SK-N-SH (cell line): ENCODE data around the gene SRBD1. TPM values are rescaled to one million over a fixed set of nuclear protein-coding genes. Genes with fewer than 3 reads are reported as not detected.
A peak's percentile ranks its signal among the peaks of the same experiment; 100 is the strongest.

ENCODE experiments used
- CTCF ChIA-PET: fragments of 300-600, 350-600 bp; formaldehyde crosslinking; extraction: SDS; loops from one replicate; lab custom pipeline; 2021; lab: Yijun Ruan, JAX
- POLR2A ChIA-PET: fragments of 350-600 bp; sonication (Branson Sonifier 250); formaldehyde crosslinking; extraction: SDS; loops from one replicate; lab custom pipeline; 2020; ENCODE audit warnings: antibody characterized with exemption, inconsistent platforms; lab: Yijun Ruan, JAX
- DNase-seq: peaks from one replicate; pipeline ENCODE4 v3.0.0; 2012
- H2AFZ ChIP-seq: fragments of 200-600 bp; sonication (generic); 2 replicates; pipeline ENCODE4 v1.8.1; 2016; ENCODE audit warnings: antibody characterized with exemption, mild to moderate bottlenecking, low read depth
- H3F3A ChIP-seq: fragments of 200-600 bp; sonication (generic); replicated peaks from 2 replicates; pipeline ENCODE3; 2016; ENCODE audit warnings: antibody characterized with exemption, mild to moderate bottlenecking; ENCODE audit not compliant: insufficient read depth
- H3K27ac ChIP-seq, 2 experiments: fragments of 200-500 bp in 1 of 2; fragments of 200-600 bp in 1 of 2; sonication (Bioruptor generic) in 1 of 2; sonication (generic), shearing (Covaris generic) in 1 of 2; 2 replicates each; pipeline versions ENCODE4 v1.5.1 to v1.6.1; 2014 to 2016; ENCODE audit warnings: low read depth in 2 of 2, inconsistent platforms in 1 of 2, low read length in 1 of 2, mild to moderate bottlenecking in 1 of 2, mixed read lengths in 1 of 2
- H3K27me3 ChIP-seq: fragments of 200-600 bp; sonication (generic), shearing (Covaris generic); 2 replicates; pipeline ENCODE4 v1.6.1; 2016; ENCODE audit warnings: mixed run types; ENCODE audit not compliant: insufficient read depth
- H3K36me3 ChIP-seq, 2 experiments: fragments of 200-500 bp in 1 of 2; fragments of 200-600 bp in 1 of 2; sonication (Bioruptor generic) in 1 of 2; sonication (generic) in 1 of 2; replicated peaks in 1 of 2; 2 replicates each; pipeline versions ENCODE3 to v1.5.1; 2014 to 2016; ENCODE audit warnings: low read length in 1 of 2, mild to moderate bottlenecking in 1 of 2; ENCODE audit not compliant: insufficient read depth in 2 of 2, control insufficient read depth in 1 of 2
- H3K4me1 ChIP-seq, 2 experiments: fragments of 200-500 bp in 1 of 2; fragments of 200-600 bp in 1 of 2; sonication (Bioruptor generic) in 1 of 2; sonication (generic), shearing (Covaris generic) in 1 of 2; 2 replicates each; pipeline versions ENCODE4 v1.5.1 to v1.6.1; 2014 to 2016; ENCODE audit warnings: low read depth in 1 of 2, low read length in 1 of 2, mixed run types in 1 of 2; ENCODE audit not compliant: insufficient read depth in 2 of 2, control insufficient read depth in 1 of 2
- H3K4me2 ChIP-seq: fragments of 200-600 bp; sonication (generic), shearing (Covaris generic); 2 replicates; pipeline ENCODE4 v1.6.1; 2017; ENCODE audit warnings: mixed run types
- H3K4me3 ChIP-seq, 2 experiments: fragments of 200-500 bp in 1 of 2; fragments of 200-600 bp in 1 of 2; sonication (Bioruptor generic) in 1 of 2; sonication (generic), shearing (Covaris generic) in 1 of 2; 2 replicates each; pipeline versions ENCODE4 v1.5.1 to v1.8.1; 2014 to 2016; ENCODE audit warnings: low read depth in 2 of 2, inconsistent platforms in 1 of 2, low read length in 1 of 2, mild to moderate bottlenecking in 1 of 2, mixed read lengths in 1 of 2, moderate library complexity in 1 of 2
- H3K79me2 ChIP-seq: fragments of 200-600 bp; sonication (generic); 2 replicates; pipeline ENCODE4 v1.8.1; 2017; ENCODE audit warnings: mild to moderate bottlenecking; ENCODE audit not compliant: insufficient read depth
- H3K9ac ChIP-seq: fragments of 200-600 bp; sonication (generic); 2 replicates; pipeline ENCODE4 v1.6.1; 2017; ENCODE audit warnings: mixed run types
- H3K9me2 ChIP-seq: fragments of 200-600 bp; sonication (generic); 2 replicates; pipeline ENCODE4 v1.6.1; 2017; ENCODE audit warnings: mixed run types
- H3K9me3 ChIP-seq: fragments of 200-600 bp; sonication (generic); 2 replicates; pipeline ENCODE4 v1.6.1; 2017; ENCODE audit warnings: mixed run types, mild to moderate bottlenecking, moderate library complexity
- H4K20me1 ChIP-seq: fragments of 200-600 bp; sonication (generic); 2 replicates; pipeline ENCODE4 v1.6.1; 2017; ENCODE audit warnings: mild to moderate bottlenecking, mixed run types; ENCODE audit not compliant: insufficient read depth
- CHD2 ChIP-seq: fragments of 150-350 bp; IDR thresholded peaks from 2 replicates; pipeline ENCODE4 v1.6.1; 2018; ENCODE audit warnings: low read length; ENCODE audit not compliant: partially characterized antibody
- EZH2phosphoT487 ChIP-seq: fragments of 200-600 bp; sonication (generic); IDR thresholded peaks from 2 replicates; pipeline ENCODE4 v1.6.1; 2017; ENCODE audit warnings: low read depth, mixed run types, mild to moderate bottlenecking, antibody characterized with exemption, moderate library complexity, borderline replicate concordance
- JUND ChIP-seq: IDR thresholded peaks from 2 replicates; pipeline ENCODE4 v1.4.0; 2012
- TCF12 ChIP-seq: IDR thresholded peaks from 2 replicates; pipeline ENCODE4 v1.4.0; 2012
- WGBS: methylation state at CpG from one replicate; pipeline ENCODE4 v1.1.6; 2017; ENCODE audit warnings: low lambda C conversion rate; 5-methylcytosine and 5-hydroxymethylcytosine counted together
- polyA plus RNA-seq, 3 experiments: library from polyadenylated mRNA; depleted of rRNA; stranded (reverse); fragments of >200 nt; gene quantifications; 2 replicates each; pipeline ENCODE4 v1.2.3, GENCODE V29; 2012
- TF ChIP-seq, protein P1 (sequence below): IDR thresholded peaks from 2 replicates; pipeline ENCODE4 v1.4.0; 2012; ENCODE audit warnings: low read depth, borderline replicate concordance
- TF ChIP-seq, protein P2 (sequence below): IDR thresholded peaks from 2 replicates; pipeline ENCODE4 v1.6.1; 2012; ENCODE audit warnings: mild to moderate bottlenecking, low read depth, low read length, moderate library complexity
- TF ChIP-seq, protein P3 (sequence below): IDR thresholded peaks from 2 replicates; pipeline ENCODE4 v1.4.0; 2012; ENCODE audit warnings: low read depth

The SRBD1 gene
- polyA plus RNA-seq, 1 of the 3 experiments (the other 2 are of a cell fraction), result 3.2 TPM

DNA sequence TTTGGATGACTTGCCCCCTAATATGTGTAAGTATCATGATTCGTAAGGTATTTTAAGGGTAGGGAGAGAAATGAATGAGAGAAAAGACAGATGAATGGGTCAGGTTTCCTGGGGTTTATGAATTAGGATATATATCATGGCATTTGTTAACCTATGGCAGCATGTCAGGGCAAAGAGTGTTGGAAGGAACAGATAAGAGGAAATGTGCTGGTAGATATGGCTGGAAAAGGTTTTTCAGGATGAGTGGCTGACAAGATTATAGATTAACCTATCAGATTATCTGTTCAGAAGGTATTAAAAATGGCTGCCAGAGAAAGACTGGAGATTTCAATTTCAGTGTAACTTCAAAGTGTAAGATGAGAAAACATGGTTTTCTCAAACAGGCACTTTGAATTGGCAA, 67.8 kb downstream of the SRBD1 start (continued):
- TF ChIP-seq EZH2phosphoT487, result no peak

DNA sequence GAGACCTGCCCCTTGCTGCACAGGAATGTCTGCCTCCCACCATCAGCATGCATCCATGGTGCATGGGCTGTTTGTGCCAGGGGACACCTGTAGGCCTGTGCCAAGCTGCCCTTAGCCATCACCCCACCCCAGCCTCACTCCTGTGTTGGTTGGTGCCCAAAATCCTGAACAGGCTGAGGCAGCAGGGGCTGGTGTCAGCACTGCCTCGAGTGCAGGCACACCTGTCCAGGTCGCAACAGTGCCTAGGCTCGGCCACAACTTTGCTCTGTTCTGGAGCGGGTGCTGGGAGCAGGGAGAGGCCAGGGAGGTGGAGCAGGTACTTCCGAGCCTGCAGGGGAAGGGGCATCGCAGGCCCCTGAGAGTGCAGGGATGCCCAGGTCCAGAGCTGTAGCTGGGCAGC, 69.1 kb downstream of the SRBD1 start:
- ChIA-PET POLR2A (no interaction called here), CTCF (interaction anchor here (0.9 to 1.4 kb wide), 2 partner anchors 25 to 47 kb away, joined by 3 to 4 read pairs; no protein-coding TSS in a partner anchor)
- no peaks in the 10 kb centered on the region for H3K9me2 ChIP-seq
- no peak overlapping the region for H2AFZ ChIP-seq
- DNase-seq, result no peak
- H3K9me3 ChIP-seq, result no peaks in the 10 kb centered on the region
- peaks cover 39 to 75% of the 10 kb centered on the region in 2 experiments for H3K36me3 ChIP-seq
- H3K9ac ChIP-seq, result no peak overlapping the region
- H3F3A ChIP-seq, result no peaks in the 10 kb centered on the region
- H3K79me2 ChIP-seq, result no peaks in the 10 kb centered on the region
- no peaks in the 10 kb centered on the region for H3K27me3 ChIP-seq
- H3K27ac ChIP-seq, result no peak overlapping the region
- H3K4me1 ChIP-seq, result no peaks in the 10 kb centered on the region
- H3K4me3 ChIP-seq, result peak overlapping the region in 1 of 2 experiments; percentile 22; a peak in 1 of 4 replicates
- no peak overlapping the region for H3K4me2 ChIP-seq
- TF ChIP-seq, protein P1, sequence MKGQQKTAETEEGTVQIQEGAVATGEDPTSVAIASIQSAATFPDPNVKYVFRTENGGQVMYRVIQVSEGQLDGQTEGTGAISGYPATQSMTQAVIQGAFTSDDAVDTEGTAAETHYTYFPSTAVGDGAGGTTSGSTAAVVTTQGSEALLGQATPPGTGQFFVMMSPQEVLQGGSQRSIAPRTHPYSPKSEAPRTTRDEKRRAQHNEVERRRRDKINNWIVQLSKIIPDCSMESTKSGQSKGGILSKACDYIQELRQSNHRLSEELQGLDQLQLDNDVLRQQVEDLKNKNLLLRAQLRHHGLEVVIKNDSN, result no peak
- no peaks in the 10 kb centered on the region for H4K20me1 ChIP-seq
- WGBS, result 83% methylated on average over 4 of the region's 6 CpGs

DNA sequence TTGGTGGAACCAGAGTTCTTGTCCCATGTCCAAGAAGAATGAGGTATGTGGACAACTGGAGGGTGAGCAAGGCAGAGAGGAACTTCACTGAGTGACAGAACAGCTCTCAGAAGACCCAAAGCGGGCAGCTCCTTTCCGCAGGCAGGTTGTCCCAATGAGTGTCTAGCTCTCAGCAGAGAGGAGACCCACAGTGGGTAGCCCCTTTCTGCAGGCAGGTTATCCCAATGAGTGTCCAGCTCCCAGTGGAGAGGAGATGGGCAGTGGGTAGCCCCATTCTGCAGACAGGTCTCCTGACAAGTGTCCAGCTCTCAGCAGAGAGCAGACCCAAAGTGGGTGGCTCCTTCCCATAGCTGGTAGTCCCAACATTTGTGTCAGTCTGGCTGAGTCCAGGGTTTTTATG, 69.6 kb downstream of the SRBD1 start:
- Histone ChIP-seq H3K79me2 (no peaks in the 10 kb centered on the region), H3K4me2 (no peak overlapping the region), H3K4me3 (peak overlapping the region in 1 of 2 experiments; percentile 22; a peak in 1 of 4 replicates), H3K9me2 (no peaks in the 10 kb centered on the region), H3K27ac (no peak overlapping the region), H3K9me3 (no peaks in the 10 kb centered on the region), H2AFZ (no peak overlapping the region), H3F3A (no peaks in the 10 kb centered on the region), H4K20me1 (no peaks in the 10 kb centered on the region), H3K9ac (no peak overlapping the region), H3K27me3 (no peaks in the 10 kb centered on the region), H3K4me1 (no peaks in the 10 kb centered on the region), H3K36me3 (peaks cover 41 to 69% of the 10 kb centered on the region in 2 experiments)
- no peak for DNase-seq
- ChIA-PET CTCF (interaction anchor here (0.9 to 1.4 kb wide), 3 partner anchors 25 to 56 kb away, joined by 3 to 4 read pairs (median 3); no protein-coding TSS in a partner anchor), POLR2A (no interaction called here)
- 94% methylated on average over 2 of the region's 2 CpGs for WGBS
- TF ChIP-seq EZH2phosphoT487, result no peak
- TF ChIP-seq, protein P2, sequence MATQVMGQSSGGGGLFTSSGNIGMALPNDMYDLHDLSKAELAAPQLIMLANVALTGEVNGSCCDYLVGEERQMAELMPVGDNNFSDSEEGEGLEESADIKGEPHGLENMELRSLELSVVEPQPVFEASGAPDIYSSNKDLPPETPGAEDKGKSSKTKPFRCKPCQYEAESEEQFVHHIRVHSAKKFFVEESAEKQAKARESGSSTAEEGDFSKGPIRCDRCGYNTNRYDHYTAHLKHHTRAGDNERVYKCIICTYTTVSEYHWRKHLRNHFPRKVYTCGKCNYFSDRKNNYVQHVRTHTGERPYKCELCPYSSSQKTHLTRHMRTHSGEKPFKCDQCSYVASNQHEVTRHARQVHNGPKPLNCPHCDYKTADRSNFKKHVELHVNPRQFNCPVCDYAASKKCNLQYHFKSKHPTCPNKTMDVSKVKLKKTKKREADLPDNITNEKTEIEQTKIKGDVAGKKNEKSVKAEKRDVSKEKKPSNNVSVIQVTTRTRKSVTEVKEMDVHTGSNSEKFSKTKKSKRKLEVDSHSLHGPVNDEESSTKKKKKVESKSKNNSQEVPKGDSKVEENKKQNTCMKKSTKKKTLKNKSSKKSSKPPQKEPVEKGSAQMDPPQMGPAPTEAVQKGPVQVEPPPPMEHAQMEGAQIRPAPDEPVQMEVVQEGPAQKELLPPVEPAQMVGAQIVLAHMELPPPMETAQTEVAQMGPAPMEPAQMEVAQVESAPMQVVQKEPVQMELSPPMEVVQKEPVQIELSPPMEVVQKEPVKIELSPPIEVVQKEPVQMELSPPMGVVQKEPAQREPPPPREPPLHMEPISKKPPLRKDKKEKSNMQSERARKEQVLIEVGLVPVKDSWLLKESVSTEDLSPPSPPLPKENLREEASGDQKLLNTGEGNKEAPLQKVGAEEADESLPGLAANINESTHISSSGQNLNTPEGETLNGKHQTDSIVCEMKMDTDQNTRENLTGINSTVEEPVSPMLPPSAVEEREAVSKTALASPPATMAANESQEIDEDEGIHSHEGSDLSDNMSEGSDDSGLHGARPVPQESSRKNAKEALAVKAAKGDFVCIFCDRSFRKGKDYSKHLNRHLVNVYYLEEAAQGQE, result no peak
- TF ChIP-seq, protein P3, sequence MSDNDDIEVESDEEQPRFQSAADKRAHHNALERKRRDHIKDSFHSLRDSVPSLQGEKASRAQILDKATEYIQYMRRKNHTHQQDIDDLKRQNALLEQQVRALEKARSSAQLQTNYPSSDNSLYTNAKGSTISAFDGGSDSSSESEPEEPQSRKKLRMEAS, result no peak
- no peak for TF ChIP-seq CHD2
- no peak for TF ChIP-seq TCF12
- no peak for TF ChIP-seq JUND
